Measurements from ENCODE around the gene SLC4A4. TPM values are rescaled to one million over a fixed set of nuclear protein-coding genes. Genes with fewer than 3 reads are reported as not detected.

The SLC4A4 gene
- total RNA-seq, 1 experiment from 2014 or later = 0.92 TPM

- DNase-seq = no peak
- Histone ChIP-seq H4K5ac (ENCODE audit: insufficient read length, low read depth, low read length) (no peak overlapping the region), H3K9me3 (ENCODE audit: control insufficient read depth, low read depth, low read length) (no peaks in the 10 kb centered on the region), H3K27ac (ENCODE audit: insufficient read length, low read depth, low read length) (no peak overlapping the region), H4K91ac (ENCODE audit: insufficient read length, low read depth, low read length) (no peak overlapping the region), H3K79me1 (ENCODE audit: insufficient read depth, low read depth, low read length, poor library complexity, severe bottlenecking) (no peaks in the 10 kb centered on the region), H4K20me1 (ENCODE audit: control insufficient read depth, insufficient read depth, insufficient read length) (no peaks in the 10 kb centered on the region), H2BK5ac (ENCODE audit: insufficient read length, low read length) (no peak overlapping the region), H2AK5ac (ENCODE audit: insufficient read length, low read length) (no peak overlapping the region), H2BK20ac (ENCODE audit: low read depth, low read length, poor library complexity, severe bottlenecking) (no peak overlapping the region), H3K79me2 (ENCODE audit: insufficient read depth, low read length) (no peaks in the 10 kb centered on the region), H2AFZ (ENCODE audit: low read length) (no peak overlapping the region), H3K18ac (ENCODE audit: insufficient read length, low read depth, low read length) (no peak overlapping the region), H3K56ac (ENCODE audit: insufficient read length, low read depth, low read length) (no peak overlapping the region), H4K8ac (replicated peaks; ENCODE audit: insufficient read length, low read depth, low read length) (no peak overlapping the region), H3T11ph (ENCODE audit: low read length) (no peak overlapping the region), H2BK15ac (ENCODE audit: low read depth, low read length) (no peak overlapping the region), H3K27me3 (ENCODE audit: insufficient read depth, low read length) (no peaks in the 10 kb centered on the region), H3K9ac (ENCODE audit: extremely low read depth, insufficient read length, low read length) (no peak overlapping the region), H3K4ac (ENCODE audit: low read depth, low read length) (no peak overlapping the region), H2BK12ac (ENCODE audit: insufficient read length, low read depth, low read length) (no peak overlapping the region), H2BK120ac (ENCODE audit: low read depth, low read length, poor library complexity, severe bottlenecking) (no peak overlapping the region), H3K23ac (ENCODE audit: insufficient read length, low read depth, low read length) (no peak overlapping the region), H3K23me2 (ENCODE audit: insufficient read length, low read depth, low read length, poor library complexity, severe bottlenecking) (no peaks in the 10 kb centered on the region), H3K4me2 (ENCODE audit: insufficient read depth, insufficient read length, low read length) (no peak overlapping the region), H3K4me1 (ENCODE audit: insufficient read depth, low read length) (no peaks in the 10 kb centered on the region), H3K14ac (ENCODE audit: insufficient read depth, low read length) (no peak overlapping the region)
- no peaks in the 10 kb centered on the region; the same call in 1 of the 2 replicates for H3K27me3 Mint-ChIP-seq (ENCODE audit: low read depth)
- H3K36me3 Mint-ChIP-seq (ENCODE audit: insufficient read depth in 1 of 3, low read depth in 3 of 3) = no peaks in the 10 kb centered on the region
- TF ChIP-seq CTCF (conservative IDR thresholded peaks at IDR 0.05) = no peak
- no CpG with 5 or more reads among the region's 3 CpGs for WGBS (ENCODE audit: extremely low coverage, insufficient read length, low lambda C conversion rate)
- no peaks in the 10 kb centered on the region for H3K4me1 Mint-ChIP-seq
- no peak overlapping the region for H3K27ac Mint-ChIP-seq
- no peaks in the 10 kb centered on the region; a peak in 1 of 5 replicates for H3K9me3 Mint-ChIP-seq
- H3K4me3 Mint-ChIP-seq = no peak overlapping the region
Observed at GRCh38 chr4:71334465-71334882, 4.3 kb upstream of the SLC4A4 start.

Data from H9 (cell line).